H9 (cell line): Measurements from ENCODE around the gene ANKRD11. TPM values are rescaled to one million over a fixed set of nuclear protein-coding genes. Genes with fewer than 3 reads are reported as not detected.

Source experiments
- DNase-seq: peaks from one replicate; pipeline ENCODE4 v3.0.0-alpha.2; 2017
- H2AFZ ChIP-seq: one replicate; pipeline ENCODE4 v1.6.1; 2013; ENCODE audit warnings: mild to moderate bottlenecking, low read length, control low read depth, moderate library complexity
- H2AK5ac ChIP-seq: 2 replicates; pipeline ENCODE4 v1.6.1; 2013; ENCODE audit warnings: low read length, control low read depth, mixed read lengths; ENCODE audit not compliant: insufficient read length
- H2BK120ac ChIP-seq: one replicate; pipeline ENCODE4 v1.6.1; 2013; ENCODE audit warnings: low read depth, mild to moderate bottlenecking, low read length, control low read depth, inconsistent platforms; ENCODE audit not compliant: poor library complexity, severe bottlenecking
- H2BK12ac ChIP-seq: 2 replicates; pipeline ENCODE4 v1.6.1; 2013; ENCODE audit warnings: low read length, control low read depth, mixed read lengths, low read depth; ENCODE audit not compliant: insufficient read length
- H2BK15ac ChIP-seq: 2 replicates; pipeline ENCODE4 v1.6.1; 2013; ENCODE audit warnings: low read depth, low read length, control low read depth
- H2BK20ac ChIP-seq: one replicate; pipeline ENCODE4 v1.6.1; 2013; ENCODE audit warnings: low read depth, mild to moderate bottlenecking, low read length, control low read depth, inconsistent platforms; ENCODE audit not compliant: poor library complexity, severe bottlenecking
- H2BK5ac ChIP-seq: 2 replicates; pipeline ENCODE4 v1.6.1; 2013; ENCODE audit warnings: low read length, control low read depth, mixed read lengths; ENCODE audit not compliant: insufficient read length
- H3K14ac ChIP-seq: 2 replicates; pipeline ENCODE4 v1.6.1; 2013; ENCODE audit warnings: low read length, control low read depth; ENCODE audit not compliant: insufficient read depth
- H3K18ac ChIP-seq: 2 replicates; pipeline ENCODE4 v1.6.1; 2013; ENCODE audit warnings: low read depth, mild to moderate bottlenecking, mixed read lengths, low read length, control low read depth; ENCODE audit not compliant: insufficient read length
- H3K23ac ChIP-seq: 2 replicates; pipeline ENCODE4 v1.6.1; 2013; ENCODE audit warnings: low read length, control low read depth, mixed read lengths, low read depth; ENCODE audit not compliant: insufficient read length
- H3K23me2 ChIP-seq: 2 replicates; pipeline ENCODE4 v1.6.1; 2013; ENCODE audit warnings: low read depth, mild to moderate bottlenecking, mixed read lengths, low read length, control low read depth; ENCODE audit not compliant: insufficient read length, poor library complexity, severe bottlenecking
- H3K27ac ChIP-seq: 2 replicates; pipeline ENCODE4 v1.5.1; 2013; ENCODE audit warnings: low read length, control low read depth, mixed read lengths, low read depth; ENCODE audit not compliant: insufficient read length
- H3K27me3 ChIP-seq: 2 replicates; pipeline ENCODE4 v1.6.1; 2013; ENCODE audit warnings: low read length, control low read depth, inconsistent platforms; ENCODE audit not compliant: insufficient read depth
- H3K4ac ChIP-seq: 2 replicates; pipeline ENCODE4 v1.6.1; 2013; ENCODE audit warnings: low read depth, mild to moderate bottlenecking, control low read depth, inconsistent platforms, low read length, moderate library complexity
- H3K4me1 ChIP-seq: 2 replicates; pipeline ENCODE4 v1.6.1; 2013; ENCODE audit warnings: low read length, control low read depth, inconsistent platforms; ENCODE audit not compliant: insufficient read depth
- H3K4me2 ChIP-seq: 2 replicates; pipeline ENCODE4 v1.6.1; 2013; ENCODE audit warnings: low read length, control low read depth, mixed read lengths; ENCODE audit not compliant: insufficient read length, insufficient read depth
- H3K56ac ChIP-seq: 2 replicates; pipeline ENCODE4 v1.6.1; 2013; ENCODE audit warnings: low read depth, mild to moderate bottlenecking, mixed read lengths, low read length, control low read depth; ENCODE audit not compliant: insufficient read length
- H3K79me1 ChIP-seq: 2 replicates; pipeline ENCODE4 v1.6.1; 2013; ENCODE audit warnings: low read depth, mild to moderate bottlenecking, moderate library complexity, low read length, control low read depth, inconsistent platforms; ENCODE audit not compliant: insufficient read depth, poor library complexity, severe bottlenecking
- H3K79me2 ChIP-seq: 2 replicates; pipeline ENCODE4 v1.6.1; 2013; ENCODE audit warnings: low read length, control low read depth, inconsistent platforms; ENCODE audit not compliant: insufficient read depth
- H3K9ac ChIP-seq: 2 replicates; pipeline ENCODE4 v1.6.1; 2013; ENCODE audit warnings: low read length, control low read depth, mixed read lengths; ENCODE audit not compliant: insufficient read length; ENCODE audit errors: extremely low read depth
- H3K9me3 ChIP-seq: one replicate; pipeline ENCODE4 v1.6.1; 2013; ENCODE audit warnings: low read depth, low read length, inconsistent platforms; ENCODE audit not compliant: control insufficient read depth
- H3T11ph ChIP-seq: one replicate; pipeline ENCODE4 v1.6.1; 2013; ENCODE audit warnings: mild to moderate bottlenecking, low read length, control low read depth, inconsistent platforms
- H4K20me1 ChIP-seq: one replicate; pipeline ENCODE4 v1.6.1; 2013; ENCODE audit not compliant: control insufficient read depth, insufficient read length, insufficient read depth
- H4K5ac ChIP-seq: 2 replicates; pipeline ENCODE4 v1.6.1; 2013; ENCODE audit warnings: low read depth, mild to moderate bottlenecking, mixed read lengths, low read length, control low read depth; ENCODE audit not compliant: insufficient read length
- H4K8ac ChIP-seq: replicated peaks from 2 replicates; pipeline ENCODE4 v1.6.1; 2013; ENCODE audit warnings: low read length, control low read depth, mixed read lengths, low read depth; ENCODE audit not compliant: insufficient read length
- H4K91ac ChIP-seq: 2 replicates; pipeline ENCODE4 v1.6.1; 2013; ENCODE audit warnings: low read depth, mild to moderate bottlenecking, moderate library complexity, mixed read lengths, low read length, control low read depth; ENCODE audit not compliant: insufficient read length
- H3K27ac Mint-ChIP-seq, 3 experiments: 2 replicates in 2 of 3; 3 replicates in 1 of 3; pipeline ENCODE4 v1.8.0; 2020 to 2021; ENCODE audit warnings: mixed read lengths in 3 of 3, mild to moderate bottlenecking in 1 of 3, moderate library complexity in 1 of 3
- H3K27me3 Mint-ChIP-seq: 2 replicates; pipeline ENCODE4 v1.8.0; 2021; ENCODE audit warnings: low read depth, mild to moderate bottlenecking, moderate library complexity, mixed read lengths
- H3K36me3 Mint-ChIP-seq, 3 experiments: 2 replicates in 2 of 3; 3 replicates in 1 of 3; pipeline ENCODE4 v1.8.0; 2020 to 2021; ENCODE audit warnings: low read depth in 3 of 3, mixed read lengths in 3 of 3; ENCODE audit not compliant: insufficient read depth in 1 of 3
- H3K4me1 Mint-ChIP-seq, 2 experiments: 2 replicates each; pipeline ENCODE4 v1.8.0; 2020; ENCODE audit warnings: mixed read lengths in 2 of 2
- H3K4me3 Mint-ChIP-seq, 2 experiments: 2 replicates in 1 of 2; 3 replicates in 1 of 2; pipeline ENCODE4 v1.8.0; 2020 to 2021; ENCODE audit warnings: mild to moderate bottlenecking in 2 of 2, mixed read lengths in 2 of 2, moderate library complexity in 1 of 2
- H3K9me3 Mint-ChIP-seq, 2 experiments: 2 replicates in 1 of 2; 3 replicates in 1 of 2; pipeline ENCODE4 v1.8.0; 2020; ENCODE audit warnings: mild to moderate bottlenecking in 2 of 2, mixed read lengths in 2 of 2, moderate library complexity in 1 of 2
- CTCF ChIP-seq: fragments of 200-600 bp; sonication (generic); conservative IDR thresholded peaks from 3 replicates; pipeline ENCODE4 v1.8.0; 2021; ENCODE audit warnings: antibody characterized with exemption, mild to moderate bottlenecking
- WGBS: extraction: QIAGEN DNeasy Blood & Tissue Kit; methylation state at CpG from one replicate; pipeline ENCODE4 v1.1.7; 2013; ENCODE audit warnings: missing lambda C conversion rate, low lambda C conversion rate, mixed read lengths; ENCODE audit not compliant: insufficient read length; ENCODE audit errors: extremely low coverage; 5-methylcytosine and 5-hydroxymethylcytosine counted together
- total RNA-seq: library from RNA; stranded (reverse); gene quantifications from 2 replicates; pipeline ENCODE4 v1.2.1, GENCODE V29; 2021

ANKRD11 gene
- total RNA-seq, 1 experiment from 2014 or later, result 181 TPM

DNA sequence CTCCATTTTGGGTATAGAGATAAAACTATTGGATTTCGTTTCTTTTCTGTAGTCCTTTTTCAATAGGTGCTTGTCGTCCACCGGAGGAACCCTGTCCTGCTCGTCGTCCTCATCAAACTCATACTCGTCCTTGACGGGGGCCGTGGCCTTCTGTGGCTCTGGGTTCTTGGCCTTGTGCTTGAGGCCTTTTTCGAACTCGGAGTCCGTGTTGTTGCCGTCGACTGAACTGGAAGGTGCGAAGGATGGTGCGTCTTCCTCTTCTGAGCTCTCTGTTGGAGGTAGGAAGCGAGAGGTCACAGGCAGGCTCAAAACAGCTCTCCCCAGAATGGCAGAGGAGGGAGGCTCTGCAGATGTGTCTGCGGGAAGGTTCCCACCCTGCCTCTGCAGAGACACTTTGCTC, 205.0 kb downstream of the ANKRD11 start:
- Mint-ChIP-seq H3K27me3 (no peaks in the 10 kb centered on the region; the same call in 1 of the 2 replicates), H3K4me1 (peaks cover 7 to 11% of the 10 kb centered on the region in 2 experiments), H3K27ac (peak overlapping the region in 1 of 3 experiments; percentile 68; a peak in 1 of 7 replicates), H3K9me3 (no peaks in the 10 kb centered on the region), H3K36me3 (peaks cover 7 to 33% (median 22%) of the 10 kb centered on the region in 3 experiments), H3K4me3 (no peak overlapping the region)
- Histone ChIP-seq H2BK12ac (no peak overlapping the region), H4K8ac (no peak overlapping the region), H3K14ac (no peak overlapping the region), H3K23me2 (no peaks in the 10 kb centered on the region), H3T11ph (no peak overlapping the region), H4K5ac (no peak overlapping the region), H3K4ac (no peak overlapping the region), H2BK15ac (no peak overlapping the region), H3K27me3 (no peaks in the 10 kb centered on the region), H3K18ac (no peak overlapping the region), H3K56ac (no peak overlapping the region), H4K91ac (no peak overlapping the region), H2BK20ac (no peak overlapping the region), H3K4me1 (no peaks in the 10 kb centered on the region; the same call in 1 of the 2 replicates), H3K79me2 (no peaks in the 10 kb centered on the region; the same call in 1 of the 2 replicates), H3K27ac (no peak overlapping the region), H4K20me1 (no peaks in the 10 kb centered on the region), H3K79me1 (peaks cover 6% of the 10 kb centered on the region), H3K9ac (no peak overlapping the region), H3K9me3 (no peaks in the 10 kb centered on the region), H3K23ac (no peak overlapping the region), H2BK120ac (no peak overlapping the region), H3K4me2 (no peak overlapping the region), H2AFZ (no peak overlapping the region), H2AK5ac (no peak overlapping the region), H2BK5ac (no peak overlapping the region)
- WGBS, result no CpG with 5 or more reads among the region's 17 CpGs
- TF ChIP-seq CTCF, result no peak
- DNase-seq, result no peak
